IMR-90 (cell line): Measurements from ENCODE around the gene SMIM24. TPM values are rescaled to one million over a fixed set of nuclear protein-coding genes. Genes with fewer than 3 reads are reported as not detected.

Source experiments
- ATAC-seq: fragments of 200-7000 bp; cut with Tn5 transposase; 2 replicates; pipeline ENCODE4 v1.9.1; 2020; ENCODE audit warnings: low read depth, mild to moderate bottlenecking, moderate library complexity
- BruUV-seq: library from RNA; stranded (reverse); fragments of 400-500 nt; replicated peaks from 2 replicates; lab custom pipeline; 2021; lab: Mats Ljungman, UMichigan
- CTCF ChIA-PET: fragments of 300-600 bp; formaldehyde crosslinking; extraction: SDS; loops from one replicate; lab custom pipeline; 2021; ENCODE audit warnings: antibody characterized with exemption; lab: Yijun Ruan, JAX
- POLR2A ChIA-PET: fragments of 300-600 bp; sonication (Branson Sonifier 250); formaldehyde crosslinking; loops from one replicate; lab custom pipeline; 2022; ENCODE audit warnings: antibody characterized with exemption; ENCODE audit not compliant: unreplicated experiment; lab: Charles Lee
- DNase-seq: peaks from one replicate; pipeline ENCODE4 v3.0.0; 2013
- H2AFZ ChIP-seq: replicated peaks from 2 replicates; pipeline ENCODE3; 2013; ENCODE audit warnings: low read length, mild to moderate bottlenecking; ENCODE audit not compliant: poor library complexity
- H2AK5ac ChIP-seq: 2 replicates; pipeline ENCODE4 v1.6.1; 2013; ENCODE audit warnings: low read depth, low read length, inconsistent platforms
- H2AK9ac ChIP-seq: replicated peaks from 2 replicates; pipeline ENCODE3; 2013; ENCODE audit warnings: mild to moderate bottlenecking, low read depth, low read length, moderate library complexity; ENCODE audit not compliant: poor library complexity
- H2BK120ac ChIP-seq: 2 replicates; pipeline ENCODE4 v1.6.1; 2013; ENCODE audit warnings: low read depth, low read length, inconsistent platforms
- H2BK15ac ChIP-seq: 3 replicates; pipeline ENCODE4 v1.6.1; 2013; ENCODE audit warnings: low read depth, low read length, inconsistent platforms
- H2BK20ac ChIP-seq: 2 replicates; pipeline ENCODE4 v1.6.1; 2013; ENCODE audit warnings: low read depth, mild to moderate bottlenecking, inconsistent platforms, low read length, moderate library complexity
- H2BK5ac ChIP-seq: 2 replicates; pipeline ENCODE4 v1.6.1; 2013; ENCODE audit warnings: mild to moderate bottlenecking, low read depth, low read length, inconsistent platforms; ENCODE audit not compliant: poor library complexity, severe bottlenecking
- H3K14ac ChIP-seq: replicated peaks from 2 replicates; pipeline ENCODE4 v1.6.1; 2013; ENCODE audit warnings: low read depth, low read length, inconsistent platforms
- H3K18ac ChIP-seq: 2 replicates; pipeline ENCODE4 v1.6.1; 2013; ENCODE audit warnings: low read depth, low read length, control low read depth
- H3K23ac ChIP-seq: 2 replicates; pipeline ENCODE4 v1.6.1; 2013; ENCODE audit warnings: low read depth, low read length, inconsistent platforms
- H3K27ac ChIP-seq: 2 replicates; pipeline ENCODE4 v1.5.1; 2013; ENCODE audit warnings: mild to moderate bottlenecking, control low read depth, low read length; ENCODE audit not compliant: insufficient read depth
- H3K27me3 ChIP-seq: 2 replicates; pipeline ENCODE4 v1.6.1; 2013; ENCODE audit warnings: low read length; ENCODE audit not compliant: control insufficient read depth, insufficient read depth
- H3K36me3 ChIP-seq: 2 replicates; pipeline ENCODE4 v1.6.1; 2013; ENCODE audit warnings: low read length, mixed read lengths; ENCODE audit not compliant: control insufficient read depth, insufficient read depth
- H3K4ac ChIP-seq: 2 replicates; pipeline ENCODE4 v1.6.1; 2013; ENCODE audit warnings: low read depth, low read length, inconsistent platforms
- H3K4me1 ChIP-seq: 2 replicates; pipeline ENCODE4 v1.6.1; 2013; ENCODE audit warnings: low read length, mixed read lengths; ENCODE audit not compliant: control insufficient read depth, insufficient read depth
- H3K4me2 ChIP-seq: 2 replicates; pipeline ENCODE4 v1.6.1; 2013; ENCODE audit warnings: low read depth, mild to moderate bottlenecking, control low read depth, low read length, moderate library complexity
- H3K4me3 ChIP-seq: 2 replicates; pipeline ENCODE4 v1.5.1; 2013; ENCODE audit warnings: low read depth, mild to moderate bottlenecking, control low read depth, low read length, moderate library complexity; ENCODE audit not compliant: insufficient read depth
- H3K56ac ChIP-seq: 2 replicates; pipeline ENCODE4 v1.6.1; 2013; ENCODE audit warnings: low read length, inconsistent platforms; ENCODE audit not compliant: insufficient read depth; ENCODE audit errors: extremely low read depth
- H3K79me1 ChIP-seq, 2 experiments: 2 replicates each; pipeline ENCODE4 v1.6.1; 2013; ENCODE audit warnings: low read length in 2 of 2, inconsistent platforms in 1 of 2, low read depth in 1 of 2
- H3K9ac ChIP-seq: 2 replicates; pipeline ENCODE4 v1.6.1; 2013; ENCODE audit warnings: low read depth, low read length, control low read depth
- H3K9me1 ChIP-seq: 2 replicates; pipeline ENCODE4 v1.6.1; 2013; ENCODE audit warnings: low read length, inconsistent platforms; ENCODE audit not compliant: insufficient read depth
- H3K9me3 ChIP-seq: 2 replicates; pipeline ENCODE4 v1.6.1; 2013; ENCODE audit warnings: low read length; ENCODE audit not compliant: control insufficient read depth, insufficient read depth
- H4K20me1 ChIP-seq: 2 replicates; pipeline ENCODE4 v1.6.1; 2013; ENCODE audit warnings: low read length, inconsistent platforms; ENCODE audit not compliant: insufficient read depth
- H4K5ac ChIP-seq: 2 replicates; pipeline ENCODE4 v1.6.1; 2013; ENCODE audit warnings: mild to moderate bottlenecking, low read depth, low read length, control low read depth
- H4K8ac ChIP-seq, 2 experiments: 2 replicates each; pipeline ENCODE4 v1.6.1; 2013; ENCODE audit warnings: low read depth in 2 of 2, low read length in 2 of 2, control low read depth in 1 of 2, inconsistent platforms in 1 of 2
- H4K91ac ChIP-seq: 2 replicates; pipeline ENCODE4 v1.6.1; 2013; ENCODE audit warnings: low read depth, low read length, inconsistent platforms; ENCODE audit not compliant: insufficient read depth
- CTCF ChIP-seq: conservative IDR thresholded peaks from 2 replicates; pipeline ENCODE4 v1.5.1; 2012; ENCODE audit warnings: mild to moderate bottlenecking, low read depth, low read length, improper control_type of control experiment
- ELK1 ChIP-seq: fragments of 150-350 bp; IDR thresholded peaks from 2 replicates; pipeline ENCODE4 v1.6.1; 2016; ENCODE audit warnings: low read depth, mild to moderate bottlenecking, low read length, moderate library complexity, borderline replicate concordance
- FOS ChIP-seq: fragments of 150-350 bp; IDR thresholded peaks from 2 replicates; pipeline ENCODE4 v1.6.1; 2016; ENCODE audit warnings: low read depth, low read length
- RFX5 ChIP-seq: IDR thresholded peaks from 2 replicates; pipeline ENCODE4 v1.8.0; 2012; ENCODE audit warnings: low read depth, mild to moderate bottlenecking, low read length, moderate library complexity
- WGBS, 2 experiments: methylation state at CpG; one replicate each; pipeline versions ENCODE4 v1.1.5 to v1.1.7; 2013; ENCODE audit warnings: missing lambda C conversion rate in 2 of 2; ENCODE audit not compliant: insufficient read length in 1 of 2; ENCODE audit errors: extremely low coverage in 2 of 2; 5-methylcytosine and 5-hydroxymethylcytosine counted together
- dilution Hi-C: fragments of 300-500 bp; cut with HindIII; formaldehyde crosslinking; loops from one replicate; pipeline ENCODE4 v1.14.3; 2018; ENCODE audit warnings: low sequenced_read_pairs; ENCODE audit not compliant: unreplicated experiment
- in situ Hi-C: fragments of 300-500 bp; cut with MboI; formaldehyde crosslinking; loops from 3 replicates; pipeline ENCODE4 v1.14.3; 2019; ENCODE audit warnings: low sequenced_read_pairs, inconsistent platforms, mixed read lengths
- intact Hi-C: fragments of 100-400 bp; cut with micrococcal nuclease; formaldehyde crosslinking; loops from 2 replicates; pipeline ENCODE4 v1.10.0; 2022
- polyA plus RNA-seq, 3 experiments: library from polyadenylated mRNA; depleted of rRNA; stranded (reverse); fragments of >200 nt; gene quantifications; 2 replicates each; pipeline ENCODE4 v1.2.3, GENCODE V29; 2012; ENCODE audit warnings: low replicate concordance in 1 of 3
- total RNA-seq: library from RNA; depleted of rRNA; stranded (reverse); fragments of >200 nt; gene quantifications from 2 replicates; pipeline ENCODE4 v1.2.3, GENCODE V29; 2012

Gene SMIM24
- total and polyA plus RNA-seq, 2 of the 4 experiments (the other 2 are of a cell fraction) = not detected

GRCh38 chr19:3468211-3468610 lies 12.1 kb downstream of the SMIM24 start:
- Histone ChIP-seq H4K20me1 (peaks cover 17% of the 10 kb centered on the region), H2AK9ac (no peak overlapping the region), H2BK20ac (no peak overlapping the region), H2AK5ac (no peak overlapping the region), H3K9me3 (no peaks in the 10 kb centered on the region), H3K4me2 (no peak overlapping the region), H3K27ac (no peak overlapping the region), H4K91ac (no peak overlapping the region), H2AFZ (no peak overlapping the region), H3K23ac (no peak overlapping the region), H3K36me3 (peaks cover 11% of the 10 kb centered on the region), H3K27me3 (no peaks in the 10 kb centered on the region), H2BK5ac (no peak overlapping the region), H3K4me3 (no peak overlapping the region), H3K79me1 (peaks cover 0 to 26% of the 10 kb centered on the region in 2 experiments; a peak in 3 of 4 replicates), H3K56ac (no peak overlapping the region), H4K8ac (no peak overlapping the region), H3K9ac (no peak overlapping the region), H3K18ac (no peak overlapping the region), H3K9me1 (no peaks in the 10 kb centered on the region), H4K5ac (no peak overlapping the region), H3K14ac (no peak overlapping the region), H2BK15ac (no peak overlapping the region), H3K4ac (no peak overlapping the region), H2BK120ac (no peak overlapping the region), H3K4me1 (no peaks in the 10 kb centered on the region)
- ATAC-seq = no peak
- ChIA-PET POLR2A (no interaction called here), CTCF (no interaction called here)
- intact Hi-C loops = no loop called here
- DNase-seq = no peak
- BruUV-seq = no TSS peak
- WGBS, 2 experiments = no CpG with 5 or more reads among the region's 3 CpGs
- in situ Hi-C loops = no loop called here
- TF ChIP-seq ELK1 (no peak), CTCF (no peak), FOS (no peak), RFX5 (no peak)
- dilution Hi-C loops = no loop called here
